ENCODE data around the gene HLTF. TPM values are rescaled to one million over a fixed set of nuclear protein-coding genes. Genes with fewer than 3 reads are reported as not detected.

The HLTF gene
- total and polyA plus RNA-seq, 2 of the 13 experiments (the other 11 are each of a cell fraction or from before 2014, with no cell fraction given) = 12.0 to 22.9 TPM

DNA sequence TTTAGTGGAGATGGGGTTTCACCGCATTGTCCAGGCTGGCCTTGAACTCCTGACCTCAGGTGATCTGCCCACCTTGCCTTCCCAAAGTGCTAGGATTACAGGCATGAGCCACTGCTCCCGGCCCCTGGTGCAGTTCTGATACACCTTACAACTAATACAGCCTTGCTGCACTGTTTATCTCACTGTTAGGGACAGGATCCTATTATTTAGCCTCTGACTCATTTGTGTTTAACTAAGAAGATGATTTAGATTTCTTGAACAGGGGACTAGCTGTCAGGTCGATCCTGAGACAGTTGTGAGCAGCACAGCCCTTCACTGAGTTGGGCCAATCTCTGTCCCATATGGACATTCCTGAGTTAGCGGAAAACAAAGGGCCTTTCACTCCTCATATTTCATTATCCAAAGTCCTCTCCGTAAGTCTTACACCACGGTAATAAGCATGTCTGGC, 75.8 kb downstream of the HLTF start (continued):
- TF ChIP-seq, protein P1, sequence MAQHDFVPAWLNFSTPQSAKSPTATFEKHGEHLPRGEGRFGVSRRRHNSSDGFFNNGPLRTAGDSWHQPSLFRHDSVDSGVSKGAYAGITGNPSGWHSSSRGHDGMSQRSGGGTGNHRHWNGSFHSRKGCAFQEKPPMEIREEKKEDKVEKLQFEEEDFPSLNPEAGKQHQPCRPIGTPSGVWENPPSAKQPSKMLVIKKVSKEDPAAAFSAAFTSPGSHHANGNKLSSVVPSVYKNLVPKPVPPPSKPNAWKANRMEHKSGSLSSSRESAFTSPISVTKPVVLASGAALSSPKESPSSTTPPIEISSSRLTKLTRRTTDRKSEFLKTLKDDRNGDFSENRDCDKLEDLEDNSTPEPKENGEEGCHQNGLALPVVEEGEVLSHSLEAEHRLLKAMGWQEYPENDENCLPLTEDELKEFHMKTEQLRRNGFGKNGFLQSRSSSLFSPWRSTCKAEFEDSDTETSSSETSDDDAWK (CRISPR knock-in tag; IDR thresholded peaks at IDR 0.05) = no peak
- TF ChIP-seq NBN (conservative IDR thresholded peaks at IDR 0.05) = no peak
- TF ChIP-seq, protein P2, sequence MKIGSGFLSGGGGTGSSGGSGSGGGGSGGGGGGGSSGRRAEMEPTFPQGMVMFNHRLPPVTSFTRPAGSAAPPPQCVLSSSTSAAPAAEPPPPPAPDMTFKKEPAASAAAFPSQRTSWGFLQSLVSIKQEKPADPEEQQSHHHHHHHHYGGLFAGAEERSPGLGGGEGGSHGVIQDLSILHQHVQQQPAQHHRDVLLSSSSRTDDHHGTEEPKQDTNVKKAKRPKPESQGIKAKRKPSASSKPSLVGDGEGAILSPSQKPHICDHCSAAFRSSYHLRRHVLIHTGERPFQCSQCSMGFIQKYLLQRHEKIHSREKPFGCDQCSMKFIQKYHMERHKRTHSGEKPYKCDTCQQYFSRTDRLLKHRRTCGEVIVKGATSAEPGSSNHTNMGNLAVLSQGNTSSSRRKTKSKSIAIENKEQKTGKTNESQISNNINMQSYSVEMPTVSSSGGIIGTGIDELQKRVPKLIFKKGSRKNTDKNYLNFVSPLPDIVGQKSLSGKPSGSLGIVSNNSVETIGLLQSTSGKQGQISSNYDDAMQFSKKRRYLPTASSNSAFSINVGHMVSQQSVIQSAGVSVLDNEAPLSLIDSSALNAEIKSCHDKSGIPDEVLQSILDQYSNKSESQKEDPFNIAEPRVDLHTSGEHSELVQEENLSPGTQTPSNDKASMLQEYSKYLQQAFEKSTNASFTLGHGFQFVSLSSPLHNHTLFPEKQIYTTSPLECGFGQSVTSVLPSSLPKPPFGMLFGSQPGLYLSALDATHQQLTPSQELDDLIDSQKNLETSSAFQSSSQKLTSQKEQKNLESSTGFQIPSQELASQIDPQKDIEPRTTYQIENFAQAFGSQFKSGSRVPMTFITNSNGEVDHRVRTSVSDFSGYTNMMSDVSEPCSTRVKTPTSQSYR (CRISPR knock-in tag; IDR thresholded peaks at IDR 0.05; ENCODE audit: borderline replicate concordance) = peak; percentile 7; the same call in 1 of the 2 replicates
- peak; percentile 68; the same call in 1 of the 2 replicates for TF ChIP-seq TBX2 (CRISPR knock-in tag; IDR thresholded peaks at IDR 0.05; ENCODE audit: borderline replicate concordance)
- peak; percentile 46; the same call in 1 of the 2 replicates for TF ChIP-seq GFI1 (CRISPR knock-in tag; IDR thresholded peaks at IDR 0.05; ENCODE audit: borderline replicate concordance)
- TF ChIP-seq TEAD3 (CRISPR knock-in tag; optimal IDR thresholded peaks at IDR 0.05; ENCODE audit: borderline replicate concordance) = peak; percentile 81
- TF ChIP-seq, protein P3, sequence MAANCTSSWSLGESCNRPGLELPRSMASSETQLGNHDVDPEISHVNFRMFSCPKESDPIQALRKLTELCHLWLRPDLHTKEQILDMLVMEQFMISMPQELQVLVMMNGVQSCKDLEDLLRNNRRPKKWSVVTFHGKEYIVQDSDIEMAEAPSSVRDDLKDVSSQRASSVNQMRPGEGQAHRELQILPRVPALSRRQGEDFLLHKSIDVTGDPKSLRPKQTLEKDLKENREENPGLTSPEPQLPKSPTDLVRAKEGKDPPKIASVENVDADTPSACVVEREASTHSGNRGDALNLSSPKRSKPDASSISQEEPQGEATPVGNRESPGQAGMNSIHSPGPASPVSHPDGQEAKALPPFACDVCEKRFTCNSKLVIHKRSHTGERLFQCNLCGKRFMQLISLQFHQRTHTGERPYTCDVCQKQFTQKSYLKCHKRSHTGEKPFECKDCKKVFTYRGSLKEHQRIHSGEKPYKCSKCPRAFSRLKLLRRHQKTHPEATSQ (CRISPR knock-in tag; IDR thresholded peaks at IDR 0.05; ENCODE audit: borderline replicate concordance) = peak; percentile 72; the same call in 1 of the 2 replicates
- TF ChIP-seq ZNF550 (CRISPR knock-in tag; IDR thresholded peaks at IDR 0.05; ENCODE audit: borderline replicate concordance) = no peak
- TF ChIP-seq, protein P4, sequence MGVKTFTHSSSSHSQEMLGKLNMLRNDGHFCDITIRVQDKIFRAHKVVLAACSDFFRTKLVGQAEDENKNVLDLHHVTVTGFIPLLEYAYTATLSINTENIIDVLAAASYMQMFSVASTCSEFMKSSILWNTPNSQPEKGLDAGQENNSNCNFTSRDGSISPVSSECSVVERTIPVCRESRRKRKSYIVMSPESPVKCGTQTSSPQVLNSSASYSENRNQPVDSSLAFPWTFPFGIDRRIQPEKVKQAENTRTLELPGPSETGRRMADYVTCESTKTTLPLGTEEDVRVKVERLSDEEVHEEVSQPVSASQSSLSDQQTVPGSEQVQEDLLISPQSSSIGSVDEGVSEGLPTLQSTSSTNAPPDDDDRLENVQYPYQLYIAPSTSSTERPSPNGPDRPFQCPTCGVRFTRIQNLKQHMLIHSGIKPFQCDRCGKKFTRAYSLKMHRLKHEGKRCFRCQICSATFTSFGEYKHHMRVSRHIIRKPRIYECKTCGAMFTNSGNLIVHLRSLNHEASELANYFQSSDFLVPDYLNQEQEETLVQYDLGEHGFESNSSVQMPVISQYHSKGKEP (CRISPR knock-in tag; IDR thresholded peaks at IDR 0.05) = no peak
- peak; percentile 31; the same call in 1 of the 2 replicates for TF ChIP-seq MYC (CRISPR knock-in tag; IDR thresholded peaks at IDR 0.05; ENCODE audit: borderline replicate concordance)
- TF ChIP-seq SATB2 (CRISPR knock-in tag; IDR thresholded peaks at IDR 0.05) = 0 out of 2 replicates have a peak, but pooled peaks have one; percentile 37
- TF ChIP-seq STAT5B (CRISPR knock-in tag; IDR thresholded peaks at IDR 0.05) = no peak
- TF ChIP-seq, protein P5, sequence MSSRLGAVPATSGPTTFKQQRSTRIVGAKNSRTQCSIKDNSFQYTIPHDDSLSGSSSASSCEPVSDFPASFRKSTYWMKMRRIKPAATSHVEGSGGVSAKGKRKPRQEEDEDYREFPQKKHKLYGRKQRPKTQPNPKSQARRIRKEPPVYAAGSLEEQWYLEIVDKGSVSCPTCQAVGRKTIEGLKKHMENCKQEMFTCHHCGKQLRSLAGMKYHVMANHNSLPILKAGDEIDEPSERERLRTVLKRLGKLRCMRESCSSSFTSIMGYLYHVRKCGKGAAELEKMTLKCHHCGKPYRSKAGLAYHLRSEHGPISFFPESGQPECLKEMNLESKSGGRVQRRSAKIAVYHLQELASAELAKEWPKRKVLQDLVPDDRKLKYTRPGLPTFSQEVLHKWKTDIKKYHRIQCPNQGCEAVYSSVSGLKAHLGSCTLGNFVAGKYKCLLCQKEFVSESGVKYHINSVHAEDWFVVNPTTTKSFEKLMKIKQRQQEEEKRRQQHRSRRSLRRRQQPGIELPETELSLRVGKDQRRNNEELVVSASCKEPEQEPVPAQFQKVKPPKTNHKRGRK (CRISPR knock-in tag; IDR thresholded peaks at IDR 0.05) = no peak
- TF ChIP-seq ZNF660 (CRISPR knock-in tag; IDR thresholded peaks at IDR 0.05; ENCODE audit: borderline replicate concordance, low read depth) = no peak
- TF ChIP-seq, protein P6, sequence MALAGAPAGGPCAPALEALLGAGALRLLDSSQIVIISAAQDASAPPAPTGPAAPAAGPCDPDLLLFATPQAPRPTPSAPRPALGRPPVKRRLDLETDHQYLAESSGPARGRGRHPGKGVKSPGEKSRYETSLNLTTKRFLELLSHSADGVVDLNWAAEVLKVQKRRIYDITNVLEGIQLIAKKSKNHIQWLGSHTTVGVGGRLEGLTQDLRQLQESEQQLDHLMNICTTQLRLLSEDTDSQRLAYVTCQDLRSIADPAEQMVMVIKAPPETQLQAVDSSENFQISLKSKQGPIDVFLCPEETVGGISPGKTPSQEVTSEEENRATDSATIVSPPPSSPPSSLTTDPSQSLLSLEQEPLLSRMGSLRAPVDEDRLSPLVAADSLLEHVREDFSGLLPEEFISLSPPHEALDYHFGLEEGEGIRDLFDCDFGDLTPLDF (CRISPR knock-in tag; IDR thresholded peaks at IDR 0.05) = no peak
- no peak for TF ChIP-seq ZNF782 (CRISPR knock-in tag; IDR thresholded peaks at IDR 0.05; ENCODE audit: borderline replicate concordance)
- TF ChIP-seq HNRNPLL (IDR thresholded peaks at IDR 0.05; ENCODE audit: low read depth, low read length, poor library complexity, severe bottlenecking) = no peak
